IMR-90 (cell line): ENCODE data around the gene AVPR2. TPM values are rescaled to one million over a fixed set of nuclear protein-coding genes. Genes with fewer than 3 reads are reported as not detected.

ENCODE experiments used
- ATAC-seq: fragments of 200-7000 bp; cut with Tn5 transposase; 2 replicates; pipeline ENCODE4 v1.9.1; 2020; ENCODE audit warnings: low read depth, mild to moderate bottlenecking, moderate library complexity
- BruUV-seq: library from RNA; stranded (reverse); fragments of 400-500 nt; replicated peaks from 2 replicates; lab custom pipeline; 2021; lab: Mats Ljungman, UMichigan
- CTCF ChIA-PET: fragments of 300-600 bp; formaldehyde crosslinking; extraction: SDS; loops from one replicate; lab custom pipeline; 2021; ENCODE audit warnings: antibody characterized with exemption; lab: Yijun Ruan, JAX
- POLR2A ChIA-PET: fragments of 300-600 bp; sonication (Branson Sonifier 250); formaldehyde crosslinking; loops from one replicate; lab custom pipeline; 2022; ENCODE audit warnings: antibody characterized with exemption; ENCODE audit not compliant: unreplicated experiment; lab: Charles Lee
- DNase-seq: peaks from one replicate; pipeline ENCODE4 v3.0.0; 2013
- H2AFZ ChIP-seq: replicated peaks from 2 replicates; pipeline ENCODE3; 2013; ENCODE audit warnings: low read length, mild to moderate bottlenecking; ENCODE audit not compliant: poor library complexity
- H2AK5ac ChIP-seq: 2 replicates; pipeline ENCODE4 v1.6.1; 2013; ENCODE audit warnings: low read depth, low read length, inconsistent platforms
- H2AK9ac ChIP-seq: replicated peaks from 2 replicates; pipeline ENCODE3; 2013; ENCODE audit warnings: mild to moderate bottlenecking, low read depth, low read length, moderate library complexity; ENCODE audit not compliant: poor library complexity
- H2BK120ac ChIP-seq: 2 replicates; pipeline ENCODE4 v1.6.1; 2013; ENCODE audit warnings: low read depth, low read length, inconsistent platforms
- H2BK15ac ChIP-seq: 3 replicates; pipeline ENCODE4 v1.6.1; 2013; ENCODE audit warnings: low read depth, low read length, inconsistent platforms
- H2BK20ac ChIP-seq: 2 replicates; pipeline ENCODE4 v1.6.1; 2013; ENCODE audit warnings: low read depth, mild to moderate bottlenecking, inconsistent platforms, low read length, moderate library complexity
- H2BK5ac ChIP-seq: 2 replicates; pipeline ENCODE4 v1.6.1; 2013; ENCODE audit warnings: mild to moderate bottlenecking, low read depth, low read length, inconsistent platforms; ENCODE audit not compliant: poor library complexity, severe bottlenecking
- H3K14ac ChIP-seq: replicated peaks from 2 replicates; pipeline ENCODE4 v1.6.1; 2013; ENCODE audit warnings: low read depth, low read length, inconsistent platforms
- H3K18ac ChIP-seq: 2 replicates; pipeline ENCODE4 v1.6.1; 2013; ENCODE audit warnings: low read depth, low read length, control low read depth
- H3K23ac ChIP-seq: 2 replicates; pipeline ENCODE4 v1.6.1; 2013; ENCODE audit warnings: low read depth, low read length, inconsistent platforms
- H3K27ac ChIP-seq: 2 replicates; pipeline ENCODE4 v1.5.1; 2013; ENCODE audit warnings: mild to moderate bottlenecking, control low read depth, low read length; ENCODE audit not compliant: insufficient read depth
- H3K27me3 ChIP-seq: 2 replicates; pipeline ENCODE4 v1.6.1; 2013; ENCODE audit warnings: low read length; ENCODE audit not compliant: control insufficient read depth, insufficient read depth
- H3K36me3 ChIP-seq: 2 replicates; pipeline ENCODE4 v1.6.1; 2013; ENCODE audit warnings: low read length, mixed read lengths; ENCODE audit not compliant: control insufficient read depth, insufficient read depth
- H3K4ac ChIP-seq: 2 replicates; pipeline ENCODE4 v1.6.1; 2013; ENCODE audit warnings: low read depth, low read length, inconsistent platforms
- H3K4me1 ChIP-seq: 2 replicates; pipeline ENCODE4 v1.6.1; 2013; ENCODE audit warnings: low read length, mixed read lengths; ENCODE audit not compliant: control insufficient read depth, insufficient read depth
- H3K4me2 ChIP-seq: 2 replicates; pipeline ENCODE4 v1.6.1; 2013; ENCODE audit warnings: low read depth, mild to moderate bottlenecking, control low read depth, low read length, moderate library complexity
- H3K4me3 ChIP-seq: 2 replicates; pipeline ENCODE4 v1.5.1; 2013; ENCODE audit warnings: low read depth, mild to moderate bottlenecking, control low read depth, low read length, moderate library complexity; ENCODE audit not compliant: insufficient read depth
- H3K56ac ChIP-seq: 2 replicates; pipeline ENCODE4 v1.6.1; 2013; ENCODE audit warnings: low read length, inconsistent platforms; ENCODE audit not compliant: insufficient read depth; ENCODE audit errors: extremely low read depth
- H3K79me1 ChIP-seq, 2 experiments: 2 replicates each; pipeline ENCODE4 v1.6.1; 2013; ENCODE audit warnings: low read length in 2 of 2, inconsistent platforms in 1 of 2, low read depth in 1 of 2
- H3K9ac ChIP-seq: 2 replicates; pipeline ENCODE4 v1.6.1; 2013; ENCODE audit warnings: low read depth, low read length, control low read depth
- H3K9me1 ChIP-seq: 2 replicates; pipeline ENCODE4 v1.6.1; 2013; ENCODE audit warnings: low read length, inconsistent platforms; ENCODE audit not compliant: insufficient read depth
- H3K9me3 ChIP-seq: 2 replicates; pipeline ENCODE4 v1.6.1; 2013; ENCODE audit warnings: low read length; ENCODE audit not compliant: control insufficient read depth, insufficient read depth
- H4K20me1 ChIP-seq: 2 replicates; pipeline ENCODE4 v1.6.1; 2013; ENCODE audit warnings: low read length, inconsistent platforms; ENCODE audit not compliant: insufficient read depth
- H4K5ac ChIP-seq: 2 replicates; pipeline ENCODE4 v1.6.1; 2013; ENCODE audit warnings: mild to moderate bottlenecking, low read depth, low read length, control low read depth
- H4K8ac ChIP-seq, 2 experiments: 2 replicates each; pipeline ENCODE4 v1.6.1; 2013; ENCODE audit warnings: low read depth in 2 of 2, low read length in 2 of 2, control low read depth in 1 of 2, inconsistent platforms in 1 of 2
- H4K91ac ChIP-seq: 2 replicates; pipeline ENCODE4 v1.6.1; 2013; ENCODE audit warnings: low read depth, low read length, inconsistent platforms; ENCODE audit not compliant: insufficient read depth
- BHLHE40 ChIP-seq: fragments of 150-350 bp; IDR thresholded peaks from 2 replicates; pipeline ENCODE4 v1.6.1; 2016; ENCODE audit warnings: mild to moderate bottlenecking, low read depth, low read length
- WGBS, 2 experiments: methylation state at CpG; one replicate each; pipeline versions ENCODE4 v1.1.5 to v1.1.7; 2013; ENCODE audit warnings: missing lambda C conversion rate in 2 of 2; ENCODE audit not compliant: insufficient read length in 1 of 2; ENCODE audit errors: extremely low coverage in 2 of 2; 5-methylcytosine and 5-hydroxymethylcytosine counted together
- dilution Hi-C: fragments of 300-500 bp; cut with HindIII; formaldehyde crosslinking; loops from one replicate; pipeline ENCODE4 v1.14.3; 2018; ENCODE audit warnings: low sequenced_read_pairs; ENCODE audit not compliant: unreplicated experiment
- in situ Hi-C: fragments of 300-500 bp; cut with MboI; formaldehyde crosslinking; loops from 3 replicates; pipeline ENCODE4 v1.14.3; 2019; ENCODE audit warnings: low sequenced_read_pairs, inconsistent platforms, mixed read lengths
- intact Hi-C: fragments of 100-400 bp; cut with micrococcal nuclease; formaldehyde crosslinking; loops from 2 replicates; pipeline ENCODE4 v1.10.0; 2022
- polyA plus RNA-seq, 3 experiments: library from polyadenylated mRNA; depleted of rRNA; stranded (reverse); fragments of >200 nt; gene quantifications; 2 replicates each; pipeline ENCODE4 v1.2.3, GENCODE V29; 2012; ENCODE audit warnings: low replicate concordance in 1 of 3
- total RNA-seq: library from RNA; depleted of rRNA; stranded (reverse); fragments of >200 nt; gene quantifications from 2 replicates; pipeline ENCODE4 v1.2.3, GENCODE V29; 2012

The AVPR2 gene
- total and polyA plus RNA-seq, 2 of the 4 experiments (the other 2 are of a cell fraction) = not detected

- no peaks in the 10 kb centered on the region for H4K20me1 ChIP-seq
- dilution Hi-C loops = no loop called here
- WGBS, 2 experiments = 68% methylated on average over 2 of the region's 7 CpGs; no CpG with 5 or more reads in 1 of the 2 experiments
Observed at GRCh38 chrX:153881281-153881680, 23.2 kb upstream of the AVPR2 start.

More at GRCh38 chrX:153881281-153881680, 23.2 kb upstream of the AVPR2 start:
- H3K79me1 ChIP-seq = no peaks in the 10 kb centered on the region
- no peak overlapping the region for H2AFZ ChIP-seq
- no peaks in the 10 kb centered on the region for H3K9me3 ChIP-seq
- no peak overlapping the region for H2BK5ac ChIP-seq
- no peak overlapping the region for H3K9ac ChIP-seq
- no peak overlapping the region for H3K27ac ChIP-seq
- no peak overlapping the region for H3K14ac ChIP-seq
- DNase-seq = no peak
- no peaks in the 10 kb centered on the region for H3K9me1 ChIP-seq
- no peaks in the 10 kb centered on the region for H3K4me1 ChIP-seq
- no peak overlapping the region for H3K4ac ChIP-seq
- intact Hi-C loops = no loop called here
- no peak overlapping the region for H4K8ac ChIP-seq
- no peak overlapping the region for H3K18ac ChIP-seq
- H3K56ac ChIP-seq = no peak overlapping the region
- H3K27me3 ChIP-seq = peaks cover 52% of the 10 kb centered on the region
- no peak for ATAC-seq
- no TSS peak for BruUV-seq
- no peak overlapping the region for H4K5ac ChIP-seq
- no peak overlapping the region for H3K4me3 ChIP-seq
- no peak overlapping the region for H2BK120ac ChIP-seq
- no peak overlapping the region for H3K4me2 ChIP-seq
- in situ Hi-C loops = no loop called here
- TF ChIP-seq BHLHE40 = no peak
- no peak overlapping the region for H2BK15ac ChIP-seq
- no peaks in the 10 kb centered on the region for H3K36me3 ChIP-seq
- H2BK20ac ChIP-seq = no peak overlapping the region
- no peak overlapping the region for H4K91ac ChIP-seq
- no peak overlapping the region for H2AK9ac ChIP-seq
- H3K23ac ChIP-seq = no peak overlapping the region
- ChIA-PET CTCF (no interaction called here), POLR2A (no interaction called here)
- H2AK5ac ChIP-seq = no peak overlapping the region
